Neural cell (in vitro differentiated cells): Measurements from ENCODE around the gene STAB1. TPM values are rescaled to one million over a fixed set of nuclear protein-coding genes. Genes with fewer than 3 reads are reported as not detected.

ENCODE experiments used
- H2AFZ ChIP-seq: fragments of 200-600, 300-800 bp; sonication (generic), shearing (Covaris generic); 2 replicates; pipeline ENCODE4 v1.6.0; 2014; ENCODE audit warnings: low read depth, mild to moderate bottlenecking, antibody characterized with exemption, low read length, moderate library complexity
- H3F3A ChIP-seq: fragments of 200-600 bp; shearing (Covaris generic); 2 replicates; pipeline ENCODE4 v1.6.1; 2016; ENCODE audit warnings: mild to moderate bottlenecking, moderate library complexity, mixed read lengths, antibody characterized with exemption, low read length; ENCODE audit not compliant: insufficient read depth, poor library complexity, severe bottlenecking
- H3K27ac ChIP-seq: fragments of 200-600, 300-800 bp; sonication (generic), shearing (Covaris generic); 2 replicates; pipeline ENCODE4 v1.5.1; 2014; ENCODE audit warnings: mild to moderate bottlenecking, low read length, moderate library complexity
- H3K27me3 ChIP-seq: fragments of 300-800, 200-600 bp; sonication (generic), shearing (Covaris generic); 2 replicates; pipeline ENCODE4 v1.6.0; 2014; ENCODE audit warnings: mild to moderate bottlenecking, low read depth, low read length, moderate library complexity; ENCODE audit not compliant: insufficient read depth
- H3K36me3 ChIP-seq: fragments of 300-800, 200-600 bp; sonication (generic), shearing (Covaris generic); 2 replicates; pipeline ENCODE4 v1.5.1; 2014; ENCODE audit warnings: mild to moderate bottlenecking, antibody characterized with exemption, low read length, moderate library complexity; ENCODE audit not compliant: insufficient read depth
- H3K4me2 ChIP-seq: fragments of 300-800, 200-600 bp; sonication (generic), shearing (Covaris generic); 2 replicates; pipeline ENCODE4 v1.6.0; 2014; ENCODE audit warnings: mild to moderate bottlenecking, low read length
- H3K4me3 ChIP-seq: fragments of 300-800, 200-600 bp; sonication (generic), shearing (Covaris generic); 2 replicates; pipeline ENCODE4 v1.5.1; 2014; ENCODE audit warnings: mild to moderate bottlenecking, low read length, moderate library complexity
- H3K79me2 ChIP-seq: fragments of 200-600 bp; shearing (Covaris generic); replicated peaks from 2 replicates; pipeline ENCODE4 v1.6.0; 2014; ENCODE audit warnings: mild to moderate bottlenecking, low read length, moderate library complexity; ENCODE audit not compliant: insufficient read depth
- H3K9ac ChIP-seq: fragments of 300-800, 200-600 bp; sonication (generic), shearing (Covaris generic); 2 replicates; pipeline ENCODE4 v1.6.1; 2016; ENCODE audit warnings: mild to moderate bottlenecking, low read length, mixed read lengths
- H3K9me2 ChIP-seq: fragments of 200-600 bp; shearing (Covaris generic); 2 replicates; pipeline ENCODE4 v1.6.1; 2016; ENCODE audit warnings: mild to moderate bottlenecking, low read length, mixed read lengths; ENCODE audit not compliant: insufficient read depth
- H3K9me3 ChIP-seq: fragments of 200-600, 300-800 bp; sonication (generic), shearing (Covaris generic); 2 replicates; pipeline ENCODE4 v1.6.1; 2016; ENCODE audit warnings: mild to moderate bottlenecking, mixed run types, low read length, moderate library complexity, mixed read lengths
- H4K20me1 ChIP-seq: fragments of 200-600 bp; shearing (Covaris generic); 2 replicates; pipeline ENCODE4 v1.6.1; 2016; ENCODE audit warnings: mild to moderate bottlenecking, mixed run types; ENCODE audit not compliant: insufficient read depth
- EP300 ChIP-seq: fragments of 450-650 bp; conservative IDR thresholded peaks from 2 replicates; pipeline ENCODE4 v1.6.1; 2014; ENCODE audit warnings: antibody characterized with exemption, mild to moderate bottlenecking, moderate library complexity; ENCODE audit not compliant: poor library complexity, severe bottlenecking
- EZH2 ChIP-seq: fragments of 200-600, 300-800 bp; shearing (Covaris generic), sonication (generic); IDR thresholded peaks from 2 replicates; pipeline ENCODE4 v1.6.1; 2014; ENCODE audit warnings: antibody characterized with exemption, low read length, borderline replicate concordance, mild to moderate bottlenecking; ENCODE audit not compliant: insufficient read depth, poor library complexity, severe bottlenecking
- MXI1 ChIP-seq: fragments of 450-650 bp; conservative IDR thresholded peaks from 2 replicates; pipeline ENCODE4 v1.6.1; 2014; ENCODE audit warnings: antibody characterized with exemption, mild to moderate bottlenecking; ENCODE audit not compliant: poor library complexity, severe bottlenecking
- POLR2AphosphoS5 ChIP-seq: IDR thresholded peaks from 2 replicates; pipeline ENCODE4 v1.6.1; 2012
- RAD21 ChIP-seq: fragments of 450-650 bp; conservative IDR thresholded peaks from 2 replicates; pipeline ENCODE4 v1.6.1; 2014; ENCODE audit warnings: antibody characterized with exemption, mild to moderate bottlenecking, moderate library complexity
- SMC3 ChIP-seq: fragments of 450-650 bp; conservative IDR thresholded peaks from 2 replicates; pipeline ENCODE4 v1.6.1; 2014; ENCODE audit warnings: antibody characterized with exemption, mild to moderate bottlenecking, moderate library complexity; ENCODE audit not compliant: poor library complexity
- TAF1 ChIP-seq: IDR thresholded peaks from 2 replicates; pipeline ENCODE4 v1.6.1; 2012; ENCODE audit warnings: low read depth
- polyA plus RNA-seq: library from polyadenylated mRNA; depleted of rRNA; stranded (reverse); fragments of >200 nt; gene quantifications from 2 replicates; pipeline ENCODE4 v1.2.3, GENCODE V29; 2014
- TF ChIP-seq, protein P1 (sequence below): IDR thresholded peaks from 2 replicates; pipeline ENCODE4 v1.6.1; 2012; ENCODE audit warnings: borderline replicate concordance
- TF ChIP-seq, protein P2 (sequence below): fragments of 450-650 bp; IDR thresholded peaks from 2 replicates; pipeline ENCODE4 v1.5.1; 2014; ENCODE audit warnings: antibody characterized with exemption, mild to moderate bottlenecking, moderate library complexity; ENCODE audit not compliant: poor library complexity, severe bottlenecking

STAB1 gene
- polyA plus RNA-seq, 1 donor from 2014 or later = 0.28 TPM

DNA sequence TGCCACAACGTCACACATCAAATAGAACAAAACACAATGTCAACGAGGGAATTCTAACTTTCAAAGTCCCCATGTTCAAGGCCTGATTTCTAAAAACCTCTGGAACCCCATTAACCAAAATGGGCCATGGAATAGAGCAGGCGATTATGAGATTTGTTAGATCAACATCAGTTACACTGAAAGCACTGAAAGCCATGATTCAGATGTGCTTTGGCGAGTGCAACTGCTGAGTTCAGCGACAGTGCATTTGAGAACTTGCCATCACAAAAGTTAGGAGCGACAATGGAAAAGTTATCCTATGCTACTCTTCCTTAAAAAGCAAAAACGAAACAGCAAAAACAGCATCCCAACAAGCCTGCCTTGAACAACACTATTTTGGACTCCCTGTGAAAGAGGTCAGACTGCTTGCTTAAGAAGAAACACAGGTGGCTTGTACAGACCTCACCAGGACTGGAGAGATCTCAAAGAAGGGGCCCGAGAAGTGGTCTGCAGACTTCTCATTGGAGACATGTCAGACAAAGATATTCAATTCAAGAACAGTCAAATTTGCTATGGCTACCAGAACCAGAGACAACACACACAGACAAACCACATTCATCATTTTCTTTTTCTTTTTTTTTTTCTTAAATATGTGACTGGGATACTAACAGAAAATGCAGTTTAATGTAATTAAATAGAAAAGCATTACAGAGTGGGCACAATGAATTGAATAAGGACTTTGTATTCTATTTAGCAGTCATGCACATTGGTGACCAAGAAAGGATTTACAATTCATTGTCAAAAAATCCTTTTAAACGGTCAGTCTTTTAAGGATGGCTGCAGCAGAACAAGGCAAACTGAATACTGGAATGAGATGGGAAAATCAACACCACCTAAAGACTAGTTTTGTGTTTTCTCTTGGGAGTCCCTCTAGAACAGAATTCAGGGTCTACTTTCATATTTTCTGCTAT is 62.1 kb downstream of the STAB1 start:
- Histone ChIP-seq H3K9me3 (no peaks in the 10 kb centered on the region), H3K9ac (no peak overlapping the region), H4K20me1 (no peaks in the 10 kb centered on the region), H3K36me3 (peaks cover 6% of the 10 kb centered on the region), H3K27me3 (no peaks in the 10 kb centered on the region), H2AFZ (no peak overlapping the region), H3F3A (no peaks in the 10 kb centered on the region), H3K4me3 (no peak overlapping the region), H3K27ac (no peak overlapping the region), H3K79me2 (peaks cover 3% of the 10 kb centered on the region), H3K4me2 (no peak overlapping the region), H3K9me2 (no peaks in the 10 kb centered on the region)
- TF ChIP-seq EZH2 (no peak), POLR2AphosphoS5 (no peak)
- TF ChIP-seq, protein P1, sequence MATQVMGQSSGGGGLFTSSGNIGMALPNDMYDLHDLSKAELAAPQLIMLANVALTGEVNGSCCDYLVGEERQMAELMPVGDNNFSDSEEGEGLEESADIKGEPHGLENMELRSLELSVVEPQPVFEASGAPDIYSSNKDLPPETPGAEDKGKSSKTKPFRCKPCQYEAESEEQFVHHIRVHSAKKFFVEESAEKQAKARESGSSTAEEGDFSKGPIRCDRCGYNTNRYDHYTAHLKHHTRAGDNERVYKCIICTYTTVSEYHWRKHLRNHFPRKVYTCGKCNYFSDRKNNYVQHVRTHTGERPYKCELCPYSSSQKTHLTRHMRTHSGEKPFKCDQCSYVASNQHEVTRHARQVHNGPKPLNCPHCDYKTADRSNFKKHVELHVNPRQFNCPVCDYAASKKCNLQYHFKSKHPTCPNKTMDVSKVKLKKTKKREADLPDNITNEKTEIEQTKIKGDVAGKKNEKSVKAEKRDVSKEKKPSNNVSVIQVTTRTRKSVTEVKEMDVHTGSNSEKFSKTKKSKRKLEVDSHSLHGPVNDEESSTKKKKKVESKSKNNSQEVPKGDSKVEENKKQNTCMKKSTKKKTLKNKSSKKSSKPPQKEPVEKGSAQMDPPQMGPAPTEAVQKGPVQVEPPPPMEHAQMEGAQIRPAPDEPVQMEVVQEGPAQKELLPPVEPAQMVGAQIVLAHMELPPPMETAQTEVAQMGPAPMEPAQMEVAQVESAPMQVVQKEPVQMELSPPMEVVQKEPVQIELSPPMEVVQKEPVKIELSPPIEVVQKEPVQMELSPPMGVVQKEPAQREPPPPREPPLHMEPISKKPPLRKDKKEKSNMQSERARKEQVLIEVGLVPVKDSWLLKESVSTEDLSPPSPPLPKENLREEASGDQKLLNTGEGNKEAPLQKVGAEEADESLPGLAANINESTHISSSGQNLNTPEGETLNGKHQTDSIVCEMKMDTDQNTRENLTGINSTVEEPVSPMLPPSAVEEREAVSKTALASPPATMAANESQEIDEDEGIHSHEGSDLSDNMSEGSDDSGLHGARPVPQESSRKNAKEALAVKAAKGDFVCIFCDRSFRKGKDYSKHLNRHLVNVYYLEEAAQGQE = no peak

DNA sequence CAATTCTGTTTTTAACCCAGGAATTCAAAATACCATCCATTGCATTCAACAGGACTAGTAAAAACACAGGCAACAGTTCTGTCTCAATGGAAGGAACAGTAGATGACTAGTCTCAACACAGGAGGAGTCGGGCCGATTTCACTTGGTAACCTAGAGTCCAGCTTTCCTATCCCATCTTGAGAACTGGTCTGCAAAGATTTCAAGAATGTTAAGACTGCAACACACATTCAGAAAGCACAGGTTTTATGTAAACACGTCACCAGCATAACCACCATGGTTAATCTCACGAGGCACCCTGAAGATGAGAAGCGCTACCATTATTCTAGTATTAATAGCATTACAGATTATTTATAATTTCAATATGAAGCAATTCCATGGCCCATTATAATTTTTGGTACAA is 63.3 kb downstream of the STAB1 start:
- no peak overlapping the region for H3K27ac ChIP-seq
- TF ChIP-seq TAF1 (no peak), RAD21 (no peak), POLR2AphosphoS5 (no peak), SMC3 (no peak), EP300 (no peak), EZH2 (no peak), MXI1 (no peak)
- TF ChIP-seq, protein P2, sequence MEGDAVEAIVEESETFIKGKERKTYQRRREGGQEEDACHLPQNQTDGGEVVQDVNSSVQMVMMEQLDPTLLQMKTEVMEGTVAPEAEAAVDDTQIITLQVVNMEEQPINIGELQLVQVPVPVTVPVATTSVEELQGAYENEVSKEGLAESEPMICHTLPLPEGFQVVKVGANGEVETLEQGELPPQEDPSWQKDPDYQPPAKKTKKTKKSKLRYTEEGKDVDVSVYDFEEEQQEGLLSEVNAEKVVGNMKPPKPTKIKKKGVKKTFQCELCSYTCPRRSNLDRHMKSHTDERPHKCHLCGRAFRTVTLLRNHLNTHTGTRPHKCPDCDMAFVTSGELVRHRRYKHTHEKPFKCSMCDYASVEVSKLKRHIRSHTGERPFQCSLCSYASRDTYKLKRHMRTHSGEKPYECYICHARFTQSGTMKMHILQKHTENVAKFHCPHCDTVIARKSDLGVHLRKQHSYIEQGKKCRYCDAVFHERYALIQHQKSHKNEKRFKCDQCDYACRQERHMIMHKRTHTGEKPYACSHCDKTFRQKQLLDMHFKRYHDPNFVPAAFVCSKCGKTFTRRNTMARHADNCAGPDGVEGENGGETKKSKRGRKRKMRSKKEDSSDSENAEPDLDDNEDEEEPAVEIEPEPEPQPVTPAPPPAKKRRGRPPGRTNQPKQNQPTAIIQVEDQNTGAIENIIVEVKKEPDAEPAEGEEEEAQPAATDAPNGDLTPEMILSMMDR = no peak

More for the DNA sequence above, 63.3 kb downstream of the STAB1 start:
- H4K20me1 ChIP-seq = no peaks in the 10 kb centered on the region
- H3K79me2 ChIP-seq = peaks cover 3% of the 10 kb centered on the region
- no peak overlapping the region for H3K4me2 ChIP-seq
- no peaks in the 10 kb centered on the region for H3K9me3 ChIP-seq
- no peak overlapping the region for H3K9ac ChIP-seq
- H3K27me3 ChIP-seq = no peaks in the 10 kb centered on the region
- H2AFZ ChIP-seq = no peak overlapping the region
- H3K4me3 ChIP-seq = no peak overlapping the region
- H3K36me3 ChIP-seq = peaks cover 6% of the 10 kb centered on the region
- no peaks in the 10 kb centered on the region for H3K9me2 ChIP-seq
- H3F3A ChIP-seq = no peaks in the 10 kb centered on the region
